K562 (cell line): ENCODE data around the gene WDR86. TPM values are rescaled to one million over a fixed set of nuclear protein-coding genes. Genes with fewer than 3 reads are reported as not detected.

Source experiments
- ATAC-seq: fragments of 200-7000 bp; cut with Tn5 transposase; 3 replicates; pipeline ENCODE4 v1.9.1; 2020; ENCODE audit warnings: moderate library complexity
- BruUV-seq: library from RNA; stranded (reverse); fragments of 400-500 nt; replicated peaks from 2 replicates; lab custom pipeline; 2021; lab: Mats Ljungman, UMichigan
- CTCF ChIA-PET: fragments of 300-600 bp; formaldehyde crosslinking; extraction: SDS; loops from one replicate; lab custom pipeline; 2021; ENCODE audit warnings: low intra/inter-chr PET ratio; lab: Yijun Ruan, JAX
- POLR2A ChIA-PET: fragments of 300-600, 350-650 bp; sonication (Branson Sonifier 250); formaldehyde crosslinking; extraction: SDS; loops from one replicate; lab custom pipeline; 2021; ENCODE audit warnings: antibody characterized with exemption, inconsistent platforms; lab: Yijun Ruan, JAX
- DNase-seq, 4 experiments: peaks; one replicate each; pipeline versions ENCODE4 v3.0.0 to v3.0.0-alpha.2; 2011 to 2018; ENCODE audit warnings: low spot score in 3 of 4, mixed read lengths in 3 of 4; ENCODE audit errors: extremely low read depth in 1 of 4
- FAIRE-seq: peaks from 2 replicates; lab custom pipeline; 2011; peaks lifted over from hg19 to GRCh38; lab: Jason Lieb, UNC
- H2AFZ ChIP-seq: 2 replicates; pipeline ENCODE4 v1.6.0; 2011; ENCODE audit warnings: low read depth, low read length, control low read depth, inconsistent platforms
- H3K27ac ChIP-seq: fragments of 200-600 bp; 3 replicates; pipeline ENCODE4 v1.8.0; 2011; ENCODE audit warnings: low read depth, mild to moderate bottlenecking, control low read depth, inconsistent platforms, low read length, moderate library complexity, mixed read lengths; ENCODE audit errors: extremely low read depth
- H3K27me3 ChIP-seq, 2 experiments: fragments of 300-600 bp in 1 of 2; 2 replicates in 1 of 2; 3 replicates in 1 of 2; pipeline versions ENCODE4 v1.6.0 to v1.8.0; 2011; ENCODE audit warnings: inconsistent platforms in 2 of 2, low read length in 2 of 2, mild to moderate bottlenecking in 1 of 2, mixed read lengths in 1 of 2, moderate library complexity in 1 of 2; ENCODE audit not compliant: control insufficient read depth in 2 of 2, insufficient read depth in 2 of 2
- H3K36me3 ChIP-seq: fragments of 300-600 bp; 3 replicates; pipeline ENCODE4 v1.8.0; 2011; ENCODE audit warnings: mild to moderate bottlenecking, low read length, inconsistent platforms; ENCODE audit not compliant: control insufficient read depth, insufficient read depth
- H3K4me1 ChIP-seq, 2 experiments: fragments of 200-600 bp in 1 of 2; replicated peaks in 1 of 2; 2 replicates in 1 of 2; 3 replicates in 1 of 2; pipeline versions ENCODE4 v1.5.1 to v1.8.0; 2011; ENCODE audit warnings: inconsistent platforms in 2 of 2, low read length in 2 of 2, mild to moderate bottlenecking in 1 of 2, mixed read lengths in 1 of 2, moderate library complexity in 1 of 2; ENCODE audit not compliant: control insufficient read depth in 2 of 2, insufficient read depth in 2 of 2
- H3K4me2 ChIP-seq: 2 replicates; pipeline ENCODE4 v1.6.1; 2011; ENCODE audit warnings: low read length, control low read depth, inconsistent platforms, mixed read lengths; ENCODE audit not compliant: insufficient read depth
- H3K4me3 ChIP-seq: fragments of 200-600 bp; sonication (generic), shearing (Covaris generic); 2 replicates; pipeline ENCODE4 v1.5.1; 2016; ENCODE audit warnings: control low read depth, inconsistent platforms
- H3K79me2 ChIP-seq: fragments of 200-600 bp; 3 replicates; pipeline ENCODE4 v1.8.0; 2011; ENCODE audit warnings: low read length, inconsistent platforms; ENCODE audit not compliant: control insufficient read depth, insufficient read depth
- H3K9ac ChIP-seq, 2 experiments: 2 replicates each; pipeline versions ENCODE4 v1.6.0 to v1.6.1; 2011; ENCODE audit warnings: low read depth in 2 of 2, low read length in 2 of 2, control low read depth in 1 of 2, inconsistent platforms in 1 of 2, mild to moderate bottlenecking in 1 of 2, mixed read lengths in 1 of 2; ENCODE audit not compliant: insufficient read depth in 1 of 2
- H3K9me1 ChIP-seq: one replicate; pipeline ENCODE4 v1.6.0; 2011; ENCODE audit warnings: inconsistent platforms, mild to moderate bottlenecking, low read length, moderate library complexity; ENCODE audit not compliant: control insufficient read depth, insufficient read depth
- H3K9me3 ChIP-seq: replicated peaks from 2 replicates; pipeline ENCODE4 v1.5.1; 2011; ENCODE audit warnings: low read depth, low read length, inconsistent platforms; ENCODE audit not compliant: control insufficient read depth, insufficient read depth
- H4K20me1 ChIP-seq: replicated peaks from 2 replicates; pipeline ENCODE4 v1.6.1; 2011; ENCODE audit warnings: low read length, inconsistent platforms, mixed read lengths; ENCODE audit not compliant: control insufficient read depth, insufficient read depth
- CBFB ChIP-seq: sonication (generic); formaldehyde crosslinking; IDR thresholded peaks from 2 replicates; pipeline ENCODE4 v1.4.0; 2020; ENCODE audit warnings: mild to moderate bottlenecking, missing genetic modification reagents
- E2F6 ChIP-seq, 2 experiments: IDR thresholded peaks; 2 replicates each; pipeline ENCODE4 v1.6.1; 2011; ENCODE audit warnings: borderline replicate concordance in 1 of 2, control low read depth in 1 of 2, low read depth in 1 of 2, low read length in 1 of 2, mild to moderate bottlenecking in 1 of 2, mixed read lengths in 1 of 2, moderate library complexity in 1 of 2; ENCODE audit not compliant: insufficient read depth in 1 of 2, insufficient read length in 1 of 2, poor library complexity in 1 of 2, severe bottlenecking in 1 of 2; ENCODE audit errors: extremely low read depth in 1 of 2
- L3MBTL2 ChIP-seq: fragments of 450-650 bp; IDR thresholded peaks from 2 replicates; pipeline ENCODE4 v1.6.1; 2016; ENCODE audit warnings: mild to moderate bottlenecking, moderate library complexity
- USF1 ChIP-seq: sonication (generic); formaldehyde crosslinking; IDR thresholded peaks from 2 replicates; pipeline ENCODE4 v1.9.0; 2022; ENCODE audit warnings: mild to moderate bottlenecking, missing genetic modification reagents
- ZNF436 ChIP-seq: fragments of 250-450, 450-650 bp; sonication (Bioruptor Pico); formaldehyde crosslinking; IDR thresholded peaks from 2 replicates; pipeline ENCODE4 v1.7.0; 2020; ENCODE audit warnings: mild to moderate bottlenecking
- ZNF592 ChIP-seq: fragments of 450-650 bp; IDR thresholded peaks from 2 replicates; pipeline ENCODE4 v1.6.1; 2017; ENCODE audit warnings: antibody characterized with exemption, mild to moderate bottlenecking
- ZNF764 ChIP-seq: fragments of 250-450 bp; sonication (Bioruptor Pico); IDR thresholded peaks from 2 replicates; pipeline ENCODE4 v1.4.0; 2020; ENCODE audit warnings: low read depth, mild to moderate bottlenecking, moderate library complexity
- WGBS: fragments of 100-300 bp; shearing (Covaris generic); methylation state at CpG from one replicate; pipeline ENCODE4 v1.1.6; 2016; ENCODE audit warnings: low coverage, mixed read lengths; ENCODE audit not compliant: insufficient coverage; ENCODE audit errors: missing lambda C conversion rate; 5-methylcytosine and 5-hydroxymethylcytosine counted together
- in situ Hi-C: fragments of 300-500 bp; cut with MboI; formaldehyde crosslinking; loops from 4 replicates; pipeline ENCODE4 v1.15.0; 2018; ENCODE audit warnings: inconsistent platforms, mixed read lengths
- intact Hi-C: fragments of 100-400 bp; cut with micrococcal nuclease; formaldehyde crosslinking; loops from 2 replicates; pipeline ENCODE4 v1.14.2; 2022
- polyA plus RNA-seq, 8 experiments: library from polyadenylated mRNA; depleted of rRNA in 4 of 8; stranded (reverse) in 5 of 8; unstranded in 3 of 8; fragments of >200 nt; fragmentation: Nextera tagmentation in 2 of 8; fragmentation: Illumina TruSeq in 1 of 8; extraction: Ambion mirVana in 2 of 8; extraction: Trizol in 1 of 8; gene quantifications; 2 replicates each; pipeline versions ENCODE4 v1.2.1 to v1.2.3, GENCODE V29; 2011 to 2014; ENCODE audit warnings: inconsistent platforms in 1 of 8, missing spikeins in 1 of 8
- total RNA-seq, 7 experiments: library from RNA; depleted of rRNA in 6 of 7; stranded (reverse); fragments of >200 nt in 6 of 7; fragmentation: Illumina TruSeq in 2 of 7; extraction: Trizol in 2 of 7; gene quantifications; 2 replicates each; pipeline versions ENCODE4 v1.2.1 to v1.2.3, GENCODE V29; 2011 to 2021; ENCODE audit warnings: low replicate concordance in 1 of 7
- TF ChIP-seq, protein P1 (sequence below), 3 experiments: fragments of 200-800 bp in 1 of 3; fragments of 250-450 bp in 1 of 3; fragments of 450-650 bp in 1 of 3; sonication (Bioruptor Pico) in 1 of 3; sonication (Bioruptor generic) in 1 of 3; formaldehyde crosslinking in 1 of 3; IDR thresholded peaks; 2 replicates each; pipeline versions ENCODE4 v1.6.1 to v1.8.0; 2016 to 2022; ENCODE audit warnings: mild to moderate bottlenecking in 2 of 3, missing genetic modification characterization in 2 of 3, missing compliant biosample characterization in 1 of 3, moderate library complexity in 1 of 3

Gene WDR86
- total and polyA plus RNA-seq, 9 of the 15 experiments (the other 6 are each of a cell fraction or from before 2014, with no cell fraction given) = 0.24 TPM; not detected in 8

DNA sequence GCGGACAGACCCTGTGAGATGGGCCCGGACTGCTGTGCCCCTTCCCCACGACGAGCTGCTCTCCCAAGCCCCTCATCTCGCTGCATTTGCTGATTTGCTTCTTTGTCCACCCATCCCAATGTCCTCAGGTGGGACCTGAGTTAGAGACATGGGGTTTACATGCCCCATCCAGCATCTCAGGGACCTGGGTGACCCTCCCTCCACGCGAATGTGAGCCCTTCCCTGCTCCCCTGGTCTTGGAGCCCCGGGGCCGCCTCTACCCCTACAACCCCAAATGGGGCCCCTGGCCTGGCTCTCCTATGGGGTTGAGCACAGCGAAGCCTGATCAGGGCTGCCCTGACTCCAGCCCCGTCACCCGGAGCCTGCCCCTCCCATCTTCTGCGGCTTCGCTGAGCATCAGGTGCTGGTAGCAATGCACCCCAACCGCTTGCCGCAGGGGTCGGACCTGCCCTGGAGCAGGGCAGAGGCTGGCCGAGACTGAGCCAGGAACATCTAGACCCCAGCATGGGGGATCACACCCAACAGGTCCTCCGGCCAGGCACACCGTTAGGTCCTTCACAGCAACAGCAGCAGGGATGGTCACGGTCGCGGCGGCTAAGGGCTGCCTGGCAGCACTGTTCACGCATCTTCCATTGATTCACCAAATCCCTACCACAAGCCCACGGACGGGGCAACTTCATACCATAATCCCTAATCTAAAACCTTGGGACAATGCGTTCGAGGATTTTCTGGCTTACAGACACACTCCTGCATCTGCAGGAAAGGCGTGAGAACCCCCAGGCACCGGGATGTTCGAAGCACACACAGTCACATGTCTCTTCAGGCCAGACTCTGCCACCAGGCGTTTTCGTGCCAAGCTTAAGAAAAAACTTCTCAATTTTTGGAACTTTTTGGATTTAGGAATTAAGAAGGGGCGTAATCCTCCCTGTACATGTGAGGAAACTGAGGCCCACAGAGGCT is 15.5 kb downstream of the WDR86 start:
- no TSS peak for BruUV-seq
- Histone ChIP-seq H3K9me3 (peaks cover 9% of the 10 kb centered on the region), H3K9me1 (peaks cover 4% of the 10 kb centered on the region), H3K4me2 (peak overlapping the region; percentile 56), H3K27me3 (peaks cover 2 to 29% of the 10 kb centered on the region in 2 experiments; a peak in 3 of 5 replicates), H4K20me1 (0 out of 2 replicates have a peak, but pooled peaks cover 5% of the 10 kb centered on the region), H3K79me2 (no peaks in the 10 kb centered on the region), H3K4me1 (peaks cover 43 to 77% of the 10 kb centered on the region in 2 experiments), H3K36me3 (no peaks in the 10 kb centered on the region), H3K27ac (peak overlapping the region; percentile 69), H2AFZ (peak overlapping the region; percentile 79), H3K9ac (peak overlapping the region; percentile 9 to 76; a peak in 3 of 4 replicates), H3K4me3 (no peak overlapping the region)
- ChIA-PET POLR2A (interaction anchor here (1.0 to 2.3 kb wide), 3 partner anchors 10 to 13 kb away, joined by 3 to 7 read pairs (median 5); no protein-coding TSS in a partner anchor), CTCF (no interaction called here)
- intact Hi-C loops (loop anchor here (10.0 kb wide), 1 partner anchor 50 kb away; the partner anchor contains the start of gene CRYGN), in situ Hi-C loops (no loop called here)
- no peak for DNase-seq
- no peak for ATAC-seq
- peak; percentile 6 for FAIRE-seq
- 78% methylated on average over 32 of the region's 35 CpGs for WGBS
- TF ChIP-seq CBFB (CRISPR knock-in tag) (0 out of 2 replicates have a peak, but pooled peaks have one; percentile 36), ZNF436 (CRISPR knock-in tag) (no peak), L3MBTL2 (peak; percentile 47), ZNF592 (peak; percentile 59; the same call in 1 of the 2 replicates), USF1 (0 out of 2 replicates have a peak, but pooled peaks have one; percentile 11), E2F6 (IDR thresholded peaks at IDR 0.05; ENCODE audit: borderline replicate concordance in 1 of 2, extremely low read depth in 1 of 2, insufficient read depth in 1 of 2, insufficient read length in 1 of 2, low read depth in 1 of 2, low read length in 1 of 2, poor library complexity in 1 of 2, severe bottlenecking in 1 of 2) (peak in 1 of 2 experiments; percentile 70), ZNF764 (CRISPR knock-in tag) (no peak)
- TF ChIP-seq, protein P1, sequence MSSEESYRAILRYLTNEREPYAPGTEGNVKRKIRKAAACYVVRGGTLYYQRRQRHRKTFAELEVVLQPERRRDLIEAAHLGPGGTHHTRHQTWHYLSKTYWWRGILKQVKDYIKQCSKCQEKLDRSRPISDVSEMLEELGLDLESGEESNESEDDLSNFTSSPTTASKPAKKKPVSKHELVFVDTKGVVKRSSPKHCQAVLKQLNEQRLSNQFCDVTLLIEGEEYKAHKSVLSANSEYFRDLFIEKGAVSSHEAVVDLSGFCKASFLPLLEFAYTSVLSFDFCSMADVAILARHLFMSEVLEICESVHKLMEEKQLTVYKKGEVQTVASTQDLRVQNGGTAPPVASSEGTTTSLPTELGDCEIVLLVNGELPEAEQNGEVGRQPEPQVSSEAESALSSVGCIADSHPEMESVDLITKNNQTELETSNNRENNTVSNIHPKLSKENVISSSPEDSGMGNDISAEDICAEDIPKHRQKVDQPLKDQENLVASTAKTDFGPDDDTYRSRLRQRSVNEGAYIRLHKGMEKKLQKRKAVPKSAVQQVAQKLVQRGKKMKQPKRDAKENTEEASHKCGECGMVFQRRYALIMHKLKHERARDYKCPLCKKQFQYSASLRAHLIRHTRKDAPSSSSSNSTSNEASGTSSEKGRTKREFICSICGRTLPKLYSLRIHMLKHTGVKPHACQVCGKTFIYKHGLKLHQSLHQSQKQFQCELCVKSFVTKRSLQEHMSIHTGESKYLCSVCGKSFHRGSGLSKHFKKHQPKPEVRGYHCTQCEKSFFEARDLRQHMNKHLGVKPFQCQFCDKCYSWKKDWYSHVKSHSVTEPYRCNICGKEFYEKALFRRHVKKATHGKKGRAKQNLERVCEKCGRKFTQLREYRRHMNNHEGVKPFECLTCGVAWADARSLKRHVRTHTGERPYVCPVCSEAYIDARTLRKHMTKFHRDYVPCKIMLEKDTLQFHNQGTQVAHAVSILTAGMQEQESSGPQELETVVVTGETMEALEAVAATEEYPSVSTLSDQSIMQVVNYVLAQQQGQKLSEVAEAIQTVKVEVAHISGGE (CRISPR knock-in tag; IDR thresholded peaks at IDR 0.05) = peak in 1 of 3 experiments; percentile 11; a peak in 1 of 6 replicates
